ENCODE data around the gene GCN1.

Gene GCN1

GRCh38 chr12:120117961-120118320 is 76.6 kb downstream of the GCN1 start:
- Histone ChIP-seq H3K27ac (ENCODE audit: low read length, poor library complexity, severe bottlenecking) (no peak overlapping the region), H3K18ac (ENCODE audit: low read depth in 1 of 2, low read length in 2 of 2) (no peak overlapping the region), H3K14ac (ENCODE audit: low read length in 2 of 2) (no peak overlapping the region), H3K4me1 (ENCODE audit: control insufficient read depth, insufficient read depth, low read depth, low read length) (peaks cover 16% of the 10 kb centered on the region), H3K23ac (ENCODE audit: low read length in 2 of 2) (no peak overlapping the region), H2BK12ac (ENCODE audit: low read length in 2 of 2) (no peak overlapping the region), H4K91ac (ENCODE audit: low read length) (no peak overlapping the region), H2AFZ (ENCODE audit: low read depth, low read length) (no peak overlapping the region), H3K79me1 (replicated peaks; ENCODE audit: low read length, poor library complexity, severe bottlenecking) (no peaks in the 10 kb centered on the region), H4K8ac (ENCODE audit: low read length) (no peak overlapping the region), H2BK120ac (ENCODE audit: low read depth, low read length) (no peak overlapping the region), H3K27me3 (ENCODE audit: control insufficient read depth in 1 of 2, insufficient read depth in 1 of 2, low read length in 2 of 2) (no peaks in the 10 kb centered on the region), H2BK5ac (ENCODE audit: low read depth, low read length, poor library complexity, severe bottlenecking) (no peak overlapping the region), H3K4me2 (ENCODE audit: low read length, poor library complexity, severe bottlenecking) (peak overlapping the region; percentile 91), H3K4ac (ENCODE audit: low read depth in 1 of 2, low read length in 2 of 2) (no peak overlapping the region), H3K4me3 (ENCODE audit: insufficient read depth in 1 of 2, low read depth in 1 of 2, low read length in 2 of 2) (peak overlapping the region; percentile 18 to 98), H3K9me3 (ENCODE audit: control insufficient read depth, low read length) (no peaks in the 10 kb centered on the region), H2AK5ac (ENCODE audit: low read length, severe bottlenecking) (no peak overlapping the region), H3K9ac (ENCODE audit: low read length) (peak overlapping the region; percentile 92), H3K36me3 (ENCODE audit: control insufficient read depth in 1 of 2, insufficient read depth in 2 of 2, low read depth in 1 of 2, low read length in 2 of 2) (peaks cover 3 to 8% of the 10 kb centered on the region in 2 experiments), H2BK15ac (ENCODE audit: low read depth, poor library complexity, severe bottlenecking) (no peak overlapping the region)
- WGBS, result 4% methylated on average over 5 of the region's 7 CpGs
- DNase-seq, result no peak

GRCh38 chr12:120116792-120117651 is 77.5 kb downstream of the GCN1 start:
- Histone ChIP-seq H2BK12ac (ENCODE audit: low read length in 2 of 2) (peak overlapping the region in 1 of 2 experiments; percentile 48), H3K36me3 (ENCODE audit: control insufficient read depth in 1 of 2, insufficient read depth in 2 of 2, low read depth in 1 of 2, low read length in 2 of 2) (peaks cover 3 to 8% of the 10 kb centered on the region in 2 experiments), H2BK5ac (ENCODE audit: low read depth, low read length, poor library complexity, severe bottlenecking) (peak overlapping the region; percentile 68), H3K4me3 (ENCODE audit: insufficient read depth in 1 of 2, low read depth in 1 of 2, low read length in 2 of 2) (peak overlapping the region; percentile 96 to 98), H3K79me1 (replicated peaks; ENCODE audit: low read length, poor library complexity, severe bottlenecking) (no peaks in the 10 kb centered on the region), H3K4ac (ENCODE audit: low read depth in 1 of 2, low read length in 2 of 2) (peak overlapping the region; percentile 84 to 98), H3K23ac (ENCODE audit: low read length in 2 of 2) (peak overlapping the region in 1 of 2 experiments; percentile 75), H3K9ac (ENCODE audit: low read length) (peak overlapping the region; percentile 92), H4K8ac (ENCODE audit: low read length) (peak overlapping the region; percentile 80), H3K4me2 (ENCODE audit: low read length, poor library complexity, severe bottlenecking) (peak overlapping the region; percentile 91), H3K27me3 (ENCODE audit: control insufficient read depth in 1 of 2, insufficient read depth in 1 of 2, low read length in 2 of 2) (no peaks in the 10 kb centered on the region), H2AK5ac (ENCODE audit: low read length, severe bottlenecking) (no peak overlapping the region), H2BK15ac (ENCODE audit: low read depth, poor library complexity, severe bottlenecking) (no peak overlapping the region), H2BK120ac (ENCODE audit: low read depth, low read length) (peak overlapping the region; percentile 78), H3K18ac (ENCODE audit: low read depth in 1 of 2, low read length in 2 of 2) (peak overlapping the region; percentile 89 to 95), H4K91ac (ENCODE audit: low read length) (peak overlapping the region; percentile 87), H3K14ac (ENCODE audit: low read length in 2 of 2) (peak overlapping the region in 1 of 2 experiments; percentile 97), H3K9me3 (ENCODE audit: control insufficient read depth, low read length) (no peaks in the 10 kb centered on the region), H2AFZ (ENCODE audit: low read depth, low read length) (peak overlapping the region; percentile 94), H3K27ac (ENCODE audit: low read length, poor library complexity, severe bottlenecking) (peak overlapping the region; percentile 91), H3K4me1 (ENCODE audit: control insufficient read depth, insufficient read depth, low read depth, low read length) (peaks cover 16% of the 10 kb centered on the region)
- DNase-seq, result peak; percentile 92
- under 1% methylated on average over 86 of the region's 91 CpGs for WGBS

- Histone ChIP-seq H3K79me1 (replicated peaks; ENCODE audit: low read length, poor library complexity, severe bottlenecking) (no peaks in the 10 kb centered on the region), H3K18ac (ENCODE audit: low read depth in 1 of 2, low read length in 2 of 2) (peak within 1 kb of the TSS; percentile 89 to 95), H4K91ac (ENCODE audit: low read length) (peak within 1 kb of the TSS; percentile 87), H3K14ac (ENCODE audit: low read length in 2 of 2) (peak within 1 kb of the TSS in 1 of 2 experiments; percentile 97), H2BK15ac (ENCODE audit: low read depth, poor library complexity, severe bottlenecking) (no peak within 1 kb of the TSS), H3K23ac (ENCODE audit: low read length in 2 of 2) (peak within 1 kb of the TSS in 1 of 2 experiments; percentile 75), H3K4me3 (ENCODE audit: insufficient read depth in 1 of 2, low read depth in 1 of 2, low read length in 2 of 2) (peak within 1 kb of the TSS; percentile 96 to 100), H3K27me3 (ENCODE audit: control insufficient read depth in 1 of 2, insufficient read depth in 1 of 2, low read length in 2 of 2) (no peaks in the 10 kb centered on the region), H3K9me3 (ENCODE audit: control insufficient read depth, low read length) (no peaks in the 10 kb centered on the region), H3K4me1 (ENCODE audit: control insufficient read depth, insufficient read depth, low read depth, low read length) (peaks cover 16% of the 10 kb centered on the region), H2AK5ac (ENCODE audit: low read length, severe bottlenecking) (no peak within 1 kb of the TSS), H2BK120ac (ENCODE audit: low read depth, low read length) (peak within 1 kb of the TSS; percentile 85), H3K4me2 (ENCODE audit: low read length, poor library complexity, severe bottlenecking) (peak within 1 kb of the TSS; percentile 91), H2BK12ac (ENCODE audit: low read length in 2 of 2) (peak within 1 kb of the TSS in 1 of 2 experiments; percentile 48), H3K9ac (ENCODE audit: low read length) (peak within 1 kb of the TSS; percentile 97), H3K27ac (ENCODE audit: low read length, poor library complexity, severe bottlenecking) (peak within 1 kb of the TSS; percentile 91), H2AFZ (ENCODE audit: low read depth, low read length) (peak within 1 kb of the TSS; percentile 94), H4K8ac (ENCODE audit: low read length) (peak within 1 kb of the TSS; percentile 80), H3K4ac (ENCODE audit: low read depth in 1 of 2, low read length in 2 of 2) (peak within 1 kb of the TSS; percentile 91 to 98), H3K36me3 (ENCODE audit: control insufficient read depth in 1 of 2, insufficient read depth in 2 of 2, low read depth in 1 of 2, low read length in 2 of 2) (peaks cover 3 to 8% of the 10 kb centered on the region in 2 experiments), H2BK5ac (ENCODE audit: low read depth, low read length, poor library complexity, severe bottlenecking) (peak within 1 kb of the TSS; percentile 68)
- no peak for DNase-seq
- 0% methylated on average over 13 of the region's 50 CpGs for WGBS
Observed at GRCh38 chr12:120116441-120116791, 78.1 kb downstream of the GCN1 start, which contains the start of gene RAB35. TSS of gene RAB35 (minus strand) at chr12:120116753. CDS start at chr12:120116650, 103 bp downstream.

- Histone ChIP-seq H3K4ac (ENCODE audit: low read depth in 1 of 2, low read length in 2 of 2) (peak overlapping the region; percentile 55 to 91), H2BK12ac (ENCODE audit: low read length in 2 of 2) (no peak overlapping the region), H3K23ac (ENCODE audit: low read length in 2 of 2) (no peak overlapping the region), H2BK5ac (ENCODE audit: low read depth, low read length, poor library complexity, severe bottlenecking) (no peak overlapping the region), H2BK15ac (ENCODE audit: low read depth, poor library complexity, severe bottlenecking) (no peak overlapping the region), H3K4me2 (ENCODE audit: low read length, poor library complexity, severe bottlenecking) (peak overlapping the region; percentile 77), H3K9ac (ENCODE audit: low read length) (peak overlapping the region; percentile 97), H3K27me3 (ENCODE audit: control insufficient read depth in 1 of 2, insufficient read depth in 1 of 2, low read length in 2 of 2) (no peaks in the 10 kb centered on the region), H4K91ac (ENCODE audit: low read length) (no peak overlapping the region), H3K4me3 (ENCODE audit: insufficient read depth in 1 of 2, low read depth in 1 of 2, low read length in 2 of 2) (peak overlapping the region; percentile 96 to 100), H3K4me1 (ENCODE audit: control insufficient read depth, insufficient read depth, low read depth, low read length) (peaks cover 20% of the 10 kb centered on the region), H3K27ac (ENCODE audit: low read length, poor library complexity, severe bottlenecking) (no peak overlapping the region), H2AFZ (ENCODE audit: low read depth, low read length) (no peak overlapping the region), H2AK5ac (ENCODE audit: low read length, severe bottlenecking) (no peak overlapping the region), H3K9me3 (ENCODE audit: control insufficient read depth, low read length) (no peaks in the 10 kb centered on the region), H3K79me1 (replicated peaks; ENCODE audit: low read length, poor library complexity, severe bottlenecking) (no peaks in the 10 kb centered on the region), H3K18ac (ENCODE audit: low read depth in 1 of 2, low read length in 2 of 2) (peak overlapping the region; percentile 75 to 81), H2BK120ac (ENCODE audit: low read depth, low read length) (peak overlapping the region; percentile 85), H3K14ac (ENCODE audit: low read length in 2 of 2) (peak overlapping the region in 1 of 2 experiments; percentile 63), H4K8ac (ENCODE audit: low read length) (peak overlapping the region; percentile 80), H3K36me3 (ENCODE audit: control insufficient read depth in 1 of 2, insufficient read depth in 2 of 2, low read depth in 1 of 2, low read length in 2 of 2) (peaks cover 3 to 8% of the 10 kb centered on the region in 2 experiments)
- WGBS, result 14% methylated on average over 23 of the region's 31 CpGs
- peak; percentile 49 for DNase-seq
Observed at GRCh38 chr12:120115692-120116440, 78.6 kb downstream of the GCN1 start.
